ENCODE results near the gene NUPR2.
"Not testable (repeated sequence)": the region's sequence is repeated elsewhere in the genome, so short reads cannot be mapped to it uniquely, and the experiment has no call there.

DNA sequence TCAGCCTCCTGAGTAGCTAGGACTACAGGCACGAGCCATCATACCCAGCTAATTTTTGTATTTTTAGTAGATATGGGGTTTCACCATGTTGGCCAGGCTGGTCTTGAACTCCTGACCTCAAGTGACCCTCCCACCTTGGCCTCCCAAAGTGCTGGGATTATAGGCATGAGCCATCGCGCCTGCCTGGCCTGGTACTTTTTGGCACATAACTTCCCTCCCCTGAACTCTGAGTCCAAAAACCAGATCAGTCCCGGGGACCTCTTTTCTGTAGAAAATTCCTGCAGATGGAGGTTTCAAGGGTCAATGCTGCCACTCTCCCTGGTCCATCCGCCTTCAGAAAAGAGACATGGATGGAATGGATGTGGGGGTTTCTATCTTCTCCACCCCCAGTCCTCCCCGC lies 23.8 kb downstream of the NUPR2 start:
- TF ChIP-seq ZNF121 (tag by site-specific recombination; IDR thresholded peaks at IDR 0.05); ZNF23 (tag by site-specific recombination; IDR thresholded peaks at IDR 0.05; ENCODE audit: borderline replicate concordance): not testable (repeated sequence)
